OCI-LY3 (cell line): Measurements from ENCODE around the gene PGLYRP3.
A peak's percentile ranks its signal among the peaks of the same experiment; 100 is the strongest.

Experiments
- H2AFZ ChIP-seq: fragments of 200-600, 300-600 bp; shearing (Covaris generic); 2 replicates; pipeline ENCODE4 v1.6.0; 2014; ENCODE audit warnings: antibody characterized with exemption, low read depth, low read length
- H3K27ac ChIP-seq: fragments of 200-600, 300-600 bp; sonication (generic); 2 replicates; pipeline ENCODE4 v1.5.1; 2014; ENCODE audit warnings: mild to moderate bottlenecking, low read length, moderate library complexity, mixed read lengths
- H3K27me3 ChIP-seq: fragments of 200-600, 300-600 bp; sonication (generic); 2 replicates; pipeline ENCODE4 v1.6.1; 2014; ENCODE audit warnings: low read depth, low read length, mixed read lengths
- H3K36me3 ChIP-seq: fragments of 200-600, 300-600 bp; sonication (generic); replicated peaks from 2 replicates; pipeline ENCODE3; 2014; ENCODE audit warnings: low read depth, low read length, mixed read lengths
- H3K4me1 ChIP-seq: fragments of 300-600, 200-600 bp; sonication (generic); 2 replicates; pipeline ENCODE4 v1.6.1; 2014; ENCODE audit warnings: low read length, mixed read lengths
- H3K4me2 ChIP-seq: fragments of 200-600, 300-600 bp; sonication (generic); 2 replicates; pipeline ENCODE4 v1.6.1; 2014; ENCODE audit warnings: low read length, mixed read lengths
- H3K4me3 ChIP-seq: fragments of 300-600, 200-600 bp; sonication (generic); 2 replicates; pipeline ENCODE4 v1.5.1; 2014; ENCODE audit warnings: antibody characterized with exemption, mild to moderate bottlenecking, low read length, moderate library complexity
- H3K79me2 ChIP-seq: fragments of 300-600, 200-600 bp; shearing (Covaris generic); 2 replicates; pipeline ENCODE4 v1.6.1; 2014; ENCODE audit warnings: mild to moderate bottlenecking, low read length, mixed read lengths
- H3K9ac ChIP-seq: fragments of 300-600, 200-600 bp; shearing (Covaris generic); 2 replicates; pipeline ENCODE4 v1.6.0; 2014; ENCODE audit warnings: mild to moderate bottlenecking, low read length, moderate library complexity
- H3K9me3 ChIP-seq: fragments of 200-600, 300-600 bp; shearing (Covaris generic); 2 replicates; pipeline ENCODE4 v1.6.1; 2014; ENCODE audit warnings: low read length, mixed read lengths; ENCODE audit not compliant: insufficient read depth
- H4K20me1 ChIP-seq: fragments of 200-600, 300-600 bp; sonication (generic); 2 replicates; pipeline ENCODE4 v1.6.1; 2016; ENCODE audit warnings: low read length, mixed read lengths; ENCODE audit not compliant: insufficient read depth
- EZH2phosphoT487 ChIP-seq: fragments of 200-600 bp; shearing (Covaris generic); IDR thresholded peaks from 2 replicates; pipeline ENCODE4 v1.6.1; 2018; ENCODE audit warnings: antibody characterized with exemption, mixed run types, low read depth
- TF ChIP-seq, protein P1 (sequence below): fragments of 200-600, 300-600 bp; sonication (generic); IDR thresholded peaks from 2 replicates; pipeline ENCODE4 v1.5.1; 2014; ENCODE audit warnings: antibody characterized with exemption, low read length, low read depth

Gene PGLYRP3

DNA sequence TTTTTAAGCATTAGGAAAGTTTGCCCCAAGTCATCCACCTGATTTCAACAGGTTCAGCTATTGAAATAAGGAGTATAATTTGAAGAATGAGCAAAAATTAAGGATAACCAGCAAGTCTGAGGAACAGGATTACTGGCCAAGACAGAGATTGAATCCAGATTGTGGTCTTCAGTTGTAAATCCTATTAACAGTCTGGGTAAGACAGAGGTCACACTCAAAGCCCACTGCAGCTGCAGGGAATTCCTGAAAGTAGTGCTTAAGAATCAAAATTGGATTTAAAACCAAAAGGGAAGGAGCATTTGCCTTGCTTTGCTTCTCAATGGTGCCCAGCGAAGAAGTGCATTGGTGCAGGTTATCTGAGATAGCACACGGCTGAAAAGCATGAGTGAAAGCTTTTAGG, 59.7 kb downstream of the PGLYRP3 start:
- Histone ChIP-seq H3K4me1 (peaks cover 36% of the 10 kb centered on the region), H3K4me3 (no peak overlapping the region), H2AFZ (no peak overlapping the region), H3K9ac (no peak overlapping the region), H3K36me3 (no peaks in the 10 kb centered on the region), H3K27me3 (no peaks in the 10 kb centered on the region), H3K79me2 (no peaks in the 10 kb centered on the region), H3K9me3 (no peaks in the 10 kb centered on the region), H3K27ac (no peak overlapping the region), H4K20me1 (no peaks in the 10 kb centered on the region), H3K4me2 (peak overlapping the region; percentile 25; the same call in 1 of the 2 replicates)
- no peak for TF ChIP-seq EZH2phosphoT487
- TF ChIP-seq, protein P1, sequence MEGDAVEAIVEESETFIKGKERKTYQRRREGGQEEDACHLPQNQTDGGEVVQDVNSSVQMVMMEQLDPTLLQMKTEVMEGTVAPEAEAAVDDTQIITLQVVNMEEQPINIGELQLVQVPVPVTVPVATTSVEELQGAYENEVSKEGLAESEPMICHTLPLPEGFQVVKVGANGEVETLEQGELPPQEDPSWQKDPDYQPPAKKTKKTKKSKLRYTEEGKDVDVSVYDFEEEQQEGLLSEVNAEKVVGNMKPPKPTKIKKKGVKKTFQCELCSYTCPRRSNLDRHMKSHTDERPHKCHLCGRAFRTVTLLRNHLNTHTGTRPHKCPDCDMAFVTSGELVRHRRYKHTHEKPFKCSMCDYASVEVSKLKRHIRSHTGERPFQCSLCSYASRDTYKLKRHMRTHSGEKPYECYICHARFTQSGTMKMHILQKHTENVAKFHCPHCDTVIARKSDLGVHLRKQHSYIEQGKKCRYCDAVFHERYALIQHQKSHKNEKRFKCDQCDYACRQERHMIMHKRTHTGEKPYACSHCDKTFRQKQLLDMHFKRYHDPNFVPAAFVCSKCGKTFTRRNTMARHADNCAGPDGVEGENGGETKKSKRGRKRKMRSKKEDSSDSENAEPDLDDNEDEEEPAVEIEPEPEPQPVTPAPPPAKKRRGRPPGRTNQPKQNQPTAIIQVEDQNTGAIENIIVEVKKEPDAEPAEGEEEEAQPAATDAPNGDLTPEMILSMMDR: no peak

DNA sequence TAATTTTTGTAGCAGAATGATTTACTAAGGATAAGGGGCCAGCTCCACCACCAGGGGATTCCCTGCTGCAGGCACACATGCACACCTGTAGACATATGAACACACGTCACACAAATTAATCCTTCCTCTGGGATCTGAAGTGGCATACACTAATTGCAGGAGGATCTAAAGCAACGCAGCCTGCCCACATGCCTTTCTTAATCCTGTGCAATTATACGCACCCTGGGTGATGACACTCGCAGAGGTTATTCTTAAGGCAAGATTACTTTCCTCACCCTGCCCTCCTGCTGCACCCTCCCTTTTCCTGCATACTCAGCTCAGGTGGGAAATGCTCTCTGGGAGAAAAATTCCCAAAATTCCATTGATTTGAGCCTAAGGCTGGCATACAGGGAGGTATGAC, 60.8 kb downstream of the PGLYRP3 start:
- no peaks in the 10 kb centered on the region for H4K20me1 ChIP-seq
- H3K9ac ChIP-seq: no peak overlapping the region
- no peaks in the 10 kb centered on the region for H3K27me3 ChIP-seq
- no peaks in the 10 kb centered on the region for H3K79me2 ChIP-seq
- peak overlapping the region; percentile 4; the same call in 1 of the 2 replicates for H3K4me3 ChIP-seq
- no peaks in the 10 kb centered on the region for H3K36me3 ChIP-seq
- no peaks in the 10 kb centered on the region for H3K9me3 ChIP-seq
- H3K4me1 ChIP-seq: peaks cover 36% of the 10 kb centered on the region
- H2AFZ ChIP-seq: peak overlapping the region; percentile 83; the same call in 1 of the 2 replicates
- peak overlapping the region; percentile 36; the same call in 1 of the 2 replicates for H3K27ac ChIP-seq
- peak overlapping the region; percentile 54 for H3K4me2 ChIP-seq
- TF ChIP-seq EZH2phosphoT487: no peak
- TF ChIP-seq, protein P1: peak; percentile 23

DNA sequence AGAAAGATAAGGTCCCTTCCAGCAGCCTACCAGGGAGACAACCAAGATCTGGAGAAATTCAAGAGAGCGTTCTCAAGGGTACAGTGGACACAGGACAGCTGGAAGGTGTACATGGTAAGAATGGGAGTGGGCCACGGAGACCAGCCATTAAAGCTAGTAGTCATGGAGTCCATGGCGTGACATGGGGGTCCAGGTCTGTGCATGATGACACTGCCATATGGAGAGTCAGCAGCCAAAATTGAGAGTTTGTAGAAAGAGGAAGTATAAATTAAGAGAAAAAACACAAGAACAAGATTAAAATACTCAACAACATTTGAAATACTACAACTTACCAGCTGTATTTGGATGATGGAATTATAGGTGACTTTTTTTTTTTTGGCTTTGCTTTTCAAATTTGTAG, 61.2 kb downstream of the PGLYRP3 start:
- Histone ChIP-seq H3K4me1 (peaks cover 36% of the 10 kb centered on the region), H4K20me1 (no peaks in the 10 kb centered on the region), H3K36me3 (no peaks in the 10 kb centered on the region), H3K9me3 (no peaks in the 10 kb centered on the region), H2AFZ (peak overlapping the region; percentile 83), H3K4me2 (peak overlapping the region; percentile 54), H3K9ac (peak overlapping the region; percentile 7; the same call in 1 of the 2 replicates), H3K4me3 (peak overlapping the region; percentile 4; the same call in 1 of the 2 replicates), H3K27me3 (no peaks in the 10 kb centered on the region), H3K79me2 (no peaks in the 10 kb centered on the region), H3K27ac (peak overlapping the region; percentile 36)
- TF ChIP-seq, protein P1: no peak
- TF ChIP-seq EZH2phosphoT487: no peak

DNA sequence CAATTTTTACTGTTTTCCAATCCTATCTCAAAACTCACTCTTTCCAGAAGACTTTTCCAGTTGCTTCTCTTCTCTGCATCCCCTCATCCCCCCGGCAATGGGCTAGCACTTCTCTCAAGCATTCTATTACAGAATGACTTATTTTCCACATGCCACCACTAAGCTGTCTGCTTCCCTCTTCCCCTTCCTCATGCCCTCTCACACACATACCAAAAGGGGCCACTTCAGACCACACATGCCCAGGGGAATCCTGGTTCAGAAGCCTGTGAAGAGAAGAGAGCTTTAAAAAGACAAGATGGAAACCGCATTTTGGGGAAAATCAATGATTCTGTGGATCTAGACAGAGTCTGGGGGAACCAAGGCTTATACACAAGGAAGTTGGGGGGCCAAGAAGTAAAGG, 61.7 kb downstream of the PGLYRP3 start:
- TF ChIP-seq, protein P1: no peak
- TF ChIP-seq EZH2phosphoT487: no peak
- Histone ChIP-seq H3K36me3 (no peaks in the 10 kb centered on the region), H3K9me3 (no peaks in the 10 kb centered on the region), H3K27me3 (no peaks in the 10 kb centered on the region), H2AFZ (peak overlapping the region; percentile 83), H3K27ac (peak overlapping the region; percentile 36), H3K79me2 (no peaks in the 10 kb centered on the region), H4K20me1 (no peaks in the 10 kb centered on the region), H3K9ac (peak overlapping the region; percentile 7; the same call in 1 of the 2 replicates), H3K4me2 (peak overlapping the region; percentile 54), H3K4me1 (peaks cover 36% of the 10 kb centered on the region), H3K4me3 (no peak overlapping the region)
